ENCODE data around the gene ULK3.

Gene ULK3

GRCh38 chr15:74839526-74840395, 3.2 kb downstream of the ULK3 start:
- DNase-seq, result no peak

DNA sequence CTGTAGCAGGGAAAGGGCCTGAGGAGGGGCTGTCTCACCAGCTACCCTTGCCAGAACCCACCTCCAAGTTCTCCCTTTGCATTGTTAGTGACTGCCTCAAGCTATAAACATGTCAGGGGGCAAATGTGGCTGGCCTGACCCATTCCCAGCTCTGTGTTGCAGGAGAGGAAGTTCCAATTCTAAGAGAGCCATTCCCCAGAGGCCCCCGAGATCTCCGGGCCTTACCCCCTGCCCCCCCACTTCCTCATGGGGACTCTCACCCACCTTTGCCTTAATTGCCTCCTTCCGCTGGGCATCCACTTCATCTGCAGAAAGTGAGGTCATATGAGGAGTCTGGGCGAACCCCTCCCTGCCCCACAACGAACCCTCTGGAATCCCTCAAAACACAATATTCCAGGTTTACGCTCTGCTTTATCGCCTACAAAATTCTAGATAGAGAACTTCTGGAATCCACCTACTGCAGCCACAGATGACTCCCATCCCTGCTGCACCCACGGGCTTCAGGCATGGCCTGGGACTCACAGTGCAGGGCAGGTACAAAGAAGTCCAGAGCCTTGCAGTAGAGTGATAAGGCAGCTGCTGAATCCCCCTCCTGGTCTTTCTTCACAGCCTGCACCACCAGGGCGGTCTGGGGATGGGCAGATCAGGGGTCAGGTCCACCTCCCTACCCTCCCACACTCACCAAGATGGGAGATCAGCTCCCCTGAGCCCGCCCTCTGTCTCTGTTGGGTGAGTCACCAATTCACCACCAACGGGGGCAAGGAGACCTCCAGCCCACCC, 4.0 kb downstream of the ULK3 start:
- no peak for DNase-seq

DNA sequence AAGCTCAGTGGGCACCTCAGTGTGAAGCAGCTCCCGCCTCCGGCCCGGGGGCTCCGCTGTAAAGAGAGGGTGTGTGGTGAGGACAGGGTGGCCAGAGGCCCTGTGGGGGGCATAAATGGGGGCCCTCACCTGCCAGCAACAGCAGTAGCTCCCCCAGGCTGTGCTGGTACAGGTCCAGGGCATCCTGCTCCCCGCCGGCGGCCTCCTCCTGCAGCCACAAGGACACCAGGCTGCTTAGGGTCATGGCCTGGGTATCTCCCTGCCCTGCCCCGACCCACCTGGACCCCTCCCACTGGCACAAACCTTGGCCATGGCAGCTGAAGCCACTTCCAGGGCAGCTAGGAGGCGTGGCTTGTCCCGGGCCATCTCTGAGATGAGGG, 4.8 kb downstream of the ULK3 start:
- no peak for DNase-seq

- no peak for DNase-seq
Measured at GRCh38 chr15:74837482-74838136, 5.3 kb downstream of the ULK3 start.

- no peak for DNase-seq
Measured at GRCh38 chr15:74836846-74837245, 6.1 kb downstream of the ULK3 start.

GRCh38 chr15:74835312-74835823, 7.6 kb downstream of the ULK3 start:
- DNase-seq, result no peak

- DNase-seq, result no peak
Measured at GRCh38 chr15:74833376-74834107, 9.4 kb downstream of the ULK3 start.

DNA sequence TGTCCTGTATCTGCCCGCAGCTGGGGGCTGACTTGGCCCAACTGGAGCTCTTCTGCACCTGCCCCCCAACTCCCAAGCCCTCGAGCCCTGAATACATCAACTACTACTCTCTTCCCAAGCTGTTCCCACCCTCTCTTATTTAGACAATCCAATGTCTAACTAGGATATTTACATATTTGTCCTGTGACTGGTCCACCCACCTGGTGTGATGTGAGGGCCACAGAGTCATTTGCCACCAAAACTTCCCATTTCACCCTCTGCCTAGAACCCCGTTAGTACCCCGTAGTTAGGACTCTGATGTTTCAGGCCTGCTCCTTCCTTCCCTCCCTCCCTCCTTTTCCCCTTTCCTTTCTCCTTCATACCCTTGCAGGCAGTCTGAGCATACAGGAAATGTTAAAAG, 10.1 kb downstream of the ULK3 start:
- DNase-seq, result no peak

GRCh38 chr15:74831813-74832495, 11.0 kb downstream of the ULK3 start:
- no peak for DNase-seq

- DNase-seq, result no peak
Measured at GRCh38 chr15:74830868-74831267, 12.1 kb downstream of the ULK3 start.

- no peak for DNase-seq
Measured at GRCh38 chr15:74829991-74830390, 13.0 kb downstream of the ULK3 start.

GRCh38 chr15:74829486-74829885, 13.5 kb downstream of the ULK3 start:
- DNase-seq, result no peak

DNA sequence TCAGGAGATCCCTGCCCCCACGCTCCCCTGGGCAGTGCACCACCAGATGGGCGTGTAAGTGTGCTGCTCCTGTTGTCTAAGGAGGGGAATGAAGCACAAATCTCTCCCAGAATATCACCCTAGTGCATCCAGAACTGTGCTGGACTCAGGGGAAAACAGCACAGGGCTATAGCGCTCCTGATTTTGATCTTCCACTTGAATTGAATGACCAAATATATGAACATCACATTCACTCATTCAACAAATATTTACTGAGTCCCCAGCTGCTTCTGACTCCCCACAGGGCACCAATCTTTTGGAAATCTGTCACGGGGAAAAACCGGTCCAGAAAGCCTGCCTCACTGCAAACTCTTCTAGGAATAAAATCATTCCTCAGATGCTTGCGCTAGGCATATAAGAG, 14.1 kb downstream of the ULK3 start:
- DNase-seq, result no peak

DNA sequence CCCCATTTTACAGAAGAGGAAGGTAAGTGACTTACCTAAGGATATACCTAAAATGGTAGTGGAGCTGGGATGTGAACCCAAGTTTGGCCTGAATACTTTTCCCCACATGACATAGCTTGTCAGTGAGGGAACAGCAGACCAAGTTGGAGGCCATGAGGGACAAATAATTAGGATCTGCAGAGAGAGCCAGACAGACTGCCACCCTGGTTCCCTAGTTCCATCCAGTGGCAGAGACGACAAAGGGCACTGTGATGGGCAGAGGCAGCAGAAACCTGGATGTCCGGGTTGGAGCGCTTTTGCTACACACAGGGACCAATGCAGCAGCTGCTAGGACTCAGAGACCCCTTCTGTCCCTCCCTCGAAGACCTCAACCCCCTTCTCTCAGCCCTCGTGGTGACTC, 15.3 kb downstream of the ULK3 start:
- no peak for DNase-seq

GRCh38 chr15:74826921-74827320, 16.0 kb downstream of the ULK3 start:
- no peak for DNase-seq

DNA sequence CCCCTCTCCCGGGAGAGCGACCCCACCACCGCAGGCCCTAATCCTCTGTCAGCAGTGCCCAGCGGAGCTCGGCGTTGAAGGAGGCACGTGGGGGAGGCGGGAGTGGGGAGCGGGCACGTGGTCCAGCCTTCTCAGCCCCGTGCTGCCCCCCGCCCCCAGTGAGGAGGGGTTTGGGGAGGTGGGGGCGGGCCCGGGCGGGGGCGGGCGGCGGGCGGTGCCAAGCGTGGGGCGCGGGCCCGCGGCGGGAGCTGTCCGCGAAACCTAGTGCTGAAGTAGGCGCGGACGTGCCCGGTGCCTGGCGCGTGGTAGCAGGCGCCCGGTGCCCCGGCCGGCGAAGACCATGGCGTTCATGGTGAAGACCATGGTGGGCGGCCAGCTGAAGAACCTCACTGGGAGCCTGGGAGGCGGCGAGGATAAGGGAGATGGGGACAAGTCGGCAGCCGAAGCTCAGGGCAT, 16.6 kb downstream of the ULK3 start, which contains the start of gene CPLX3:
TSS of gene CPLX3 (plus strand) at position 264 of the 456 bp plus-strand sequence. CDS start at position 341, 77 bp downstream.
- DNase-seq, result no peak

DNA sequence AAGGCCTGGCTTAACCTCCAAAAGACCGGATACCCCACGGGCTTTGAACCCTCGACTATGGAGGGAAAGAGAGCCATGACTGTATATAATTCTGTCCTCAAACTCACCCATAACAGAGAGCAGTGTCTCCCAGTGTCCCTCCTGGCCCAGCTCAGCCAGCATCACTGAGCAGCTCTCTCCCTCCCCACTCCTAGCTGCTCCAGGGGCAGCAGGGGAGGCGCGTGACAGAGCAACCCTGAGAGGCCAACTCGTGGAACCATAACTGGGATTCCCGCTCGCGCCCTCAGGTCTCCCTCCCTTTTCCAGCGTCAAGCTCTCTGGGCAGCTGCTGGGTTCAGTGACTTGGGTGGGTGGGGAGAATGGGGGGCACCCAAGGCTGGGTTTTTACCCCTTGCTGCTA, 17.1 kb downstream of the ULK3 start:
- no peak for DNase-seq

DNA sequence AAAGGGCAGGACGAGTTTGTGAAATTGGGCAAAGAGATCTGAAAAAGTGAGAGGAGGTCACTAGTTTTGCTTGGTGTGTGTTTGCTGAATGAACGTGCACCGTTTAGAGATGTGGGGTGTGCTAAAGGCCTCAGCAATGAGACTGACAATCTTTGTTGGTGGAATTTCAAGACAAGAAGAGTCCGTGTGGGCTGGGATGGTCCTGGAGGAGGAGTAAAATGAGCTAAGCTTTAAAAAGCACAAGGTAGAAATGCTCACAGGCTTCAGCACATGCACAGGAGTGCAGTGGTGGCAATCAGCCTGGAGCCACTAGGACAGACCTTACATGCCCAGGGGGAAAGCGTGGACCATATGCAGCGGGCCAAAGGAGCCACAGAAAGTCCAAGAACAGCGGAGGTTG, 18.0 kb downstream of the ULK3 start:
- DNase-seq, result no peak

- DNase-seq, result no peak
Measured at GRCh38 chr15:74823324-74823723, 19.6 kb downstream of the ULK3 start.

- no peak for DNase-seq
Measured at GRCh38 chr15:74822233-74822632, 20.7 kb downstream of the ULK3 start.

DNA sequence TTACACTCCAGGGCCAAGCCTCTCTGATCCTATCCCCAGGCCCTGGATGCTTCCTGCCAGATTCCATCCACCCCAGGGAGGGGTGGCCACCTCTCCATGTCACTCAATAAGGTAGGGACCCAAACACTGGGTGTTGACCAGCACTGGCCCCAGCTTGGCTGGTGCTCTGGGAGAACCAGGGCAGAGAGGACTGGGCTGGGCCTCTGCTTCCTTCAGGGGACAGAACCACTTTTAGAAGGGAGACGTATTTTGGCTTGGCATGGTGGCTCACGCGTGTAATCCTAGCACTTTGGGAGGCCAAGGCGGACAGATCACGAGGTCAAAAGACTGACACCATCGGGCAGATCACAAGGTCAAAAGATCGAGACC, 21.2 kb downstream of the ULK3 start:
- no peak for DNase-seq

Measured in DMS79 treated with DMSO at 0.1 percent for 48 hours (cell line).